Breast epithelium (tissue), 4 donors: ENCODE results near the gene RPGR. TPM values are rescaled to one million over a fixed set of nuclear protein-coding genes. Genes with fewer than 3 reads are reported as not detected.

Experiments
- DNase-seq, 2 donors: peaks; one replicate each; pipeline ENCODE4 v3.0.0-alpha.2; 2019; ENCODE audit warnings: low spot score in 2 of 2
- H3K27ac ChIP-seq, 2 donors: fragments of 200-600 bp; sonication (generic) in 1 of 2; one replicate each; pipeline ENCODE4 v1.5.1; 2016 to 2019; ENCODE audit warnings: mild to moderate bottlenecking in 1 of 2
- H3K27me3 ChIP-seq, 2 donors: fragments of 200-600 bp; sonication (generic) in 1 of 2; one replicate each; pipeline versions ENCODE4 v1.5.1 to v1.6.0; 2017 to 2019; ENCODE audit warnings: control low read depth in 1 of 2, mild to moderate bottlenecking in 1 of 2
- H3K36me3 ChIP-seq: fragments of 200-600 bp; one replicate; pipeline ENCODE4 v1.5.1; 2019
- H3K4me1 ChIP-seq, 2 donors: fragments of 200-600 bp; sonication (generic); one replicate each; pipeline ENCODE4 v1.5.1; 2016 to 2019; ENCODE audit warnings: control low read depth in 1 of 2
- H3K4me3 ChIP-seq, 3 donors: fragments of 200-600 bp; sonication (generic); 1 replicate in 2 of 3; 2 replicates in 1 of 3; pipeline ENCODE4 v1.5.1; 2016 to 2019; ENCODE audit warnings: mild to moderate bottlenecking in 3 of 3, moderate library complexity in 2 of 3
- H3K9me3 ChIP-seq, 2 donors: fragments of 200-600 bp; sonication (generic) in 1 of 2; one replicate each; pipeline ENCODE4 v1.5.1; 2016 to 2019; ENCODE audit warnings: control low read depth in 1 of 2
- CTCF ChIP-seq, 3 donors: fragments of 450-650 bp; IDR thresholded peaks; one replicate each; pipeline ENCODE4 v1.5.1; 2016 to 2017; ENCODE audit warnings: antibody characterized with exemption in 3 of 3, mild to moderate bottlenecking in 3 of 3, moderate library complexity in 3 of 3
- POLR2A ChIP-seq: fragments of 450-650 bp; IDR thresholded peaks from one replicate; pipeline ENCODE4 v1.6.1; 2016; ENCODE audit warnings: antibody characterized with exemption, mild to moderate bottlenecking, moderate library complexity
- POLR2AphosphoS5 ChIP-seq, 3 donors: sonication (generic); formaldehyde crosslinking; IDR thresholded peaks; one replicate each; pipeline ENCODE4 v1.6.1; 2017; ENCODE audit warnings: antibody characterized with exemption in 3 of 3
- intact Hi-C: fragments of 100-400 bp; cut with DNase I; formaldehyde crosslinking; loops from one replicate; pipeline ENCODE4 v1.15.1; 2023; ENCODE audit warnings: low total_unique reads
- total RNA-seq, 3 donors: library from RNA; depleted of rRNA; stranded (reverse); fragments of >200 nt; gene quantifications; one replicate each; pipeline ENCODE4 v1.1.0, GENCODE V29; 2016

The RPGR gene
- total RNA-seq, 3 donors from 2014 or later = 33.1 to 40.3 (median 38.6) TPM

- peaks cover 0 to 4% of the 10 kb centered on the region in 2 donors for H3K27me3 ChIP-seq
- H3K4me1 ChIP-seq = no peaks in the 10 kb centered on the region
- H3K27ac ChIP-seq = no peak overlapping the region
- no peak for DNase-seq
- TF ChIP-seq CTCF (IDR thresholded peaks at IDR 0.05) (no peak), POLR2AphosphoS5 (IDR thresholded peaks at IDR 0.05) (no peak), POLR2A (no peak)
- H3K4me3 ChIP-seq = no peak overlapping the region
- H3K9me3 ChIP-seq = no peaks in the 10 kb centered on the region
- intact Hi-C loops = no loop called here
- no peaks in the 10 kb centered on the region for H3K36me3 ChIP-seq
Observed at GRCh38 chrX:38277136-38277535, 50.2 kb downstream of the RPGR start.

- H3K9me3 ChIP-seq = no peaks in the 10 kb centered on the region
- peaks cover 0 to 4% of the 10 kb centered on the region in 2 donors for H3K27me3 ChIP-seq
- TF ChIP-seq CTCF (IDR thresholded peaks at IDR 0.05) = no peak
- TF ChIP-seq POLR2AphosphoS5 (IDR thresholded peaks at IDR 0.05) = no peak
- TF ChIP-seq POLR2A = no peak
- no peak overlapping the region for H3K27ac ChIP-seq
- H3K36me3 ChIP-seq = no peaks in the 10 kb centered on the region
- no peak for DNase-seq
- intact Hi-C loops = no loop called here
- no peak overlapping the region for H3K4me3 ChIP-seq
- H3K4me1 ChIP-seq = no peaks in the 10 kb centered on the region
Observed at GRCh38 chrX:38276089-38276488, 51.2 kb downstream of the RPGR start.

- no peak overlapping the region for H3K4me3 ChIP-seq
- H3K9me3 ChIP-seq = no peaks in the 10 kb centered on the region
- no peaks in the 10 kb centered on the region for H3K4me1 ChIP-seq
- DNase-seq = no peak
- intact Hi-C loops = no loop called here
- TF ChIP-seq POLR2AphosphoS5 (IDR thresholded peaks at IDR 0.05) = no peak
- no peak for TF ChIP-seq POLR2A
- no peak for TF ChIP-seq CTCF (IDR thresholded peaks at IDR 0.05)
- no peaks in the 10 kb centered on the region for H3K36me3 ChIP-seq
- H3K27me3 ChIP-seq = peaks cover 0 to 4% of the 10 kb centered on the region in 2 donors
- no peak overlapping the region for H3K27ac ChIP-seq
Observed at GRCh38 chrX:38275615-38276014, 51.7 kb downstream of the RPGR start.

- intact Hi-C loops = no loop called here
- no peaks in the 10 kb centered on the region for H3K36me3 ChIP-seq
- no peaks in the 10 kb centered on the region for H3K9me3 ChIP-seq
- DNase-seq = no peak
- H3K4me1 ChIP-seq = no peaks in the 10 kb centered on the region
- H3K4me3 ChIP-seq = no peak overlapping the region
- peaks cover 0 to under 1% of the 10 kb centered on the region in 2 donors for H3K27me3 ChIP-seq
- no peak overlapping the region for H3K27ac ChIP-seq
- TF ChIP-seq CTCF (IDR thresholded peaks at IDR 0.05) = no peak
Observed at GRCh38 chrX:38273453-38273852, 53.9 kb downstream of the RPGR start.

GRCh38 chrX:38271154-38271716 lies 56.1 kb downstream of the RPGR start:
- H3K4me1 ChIP-seq = no peaks in the 10 kb centered on the region
- no peak for TF ChIP-seq CTCF (IDR thresholded peaks at IDR 0.05)
- no peak for TF ChIP-seq POLR2AphosphoS5 (IDR thresholded peaks at IDR 0.05)
- no peak for TF ChIP-seq POLR2A
- no peak for DNase-seq
- no peak overlapping the region for H3K27ac ChIP-seq
- H3K27me3 ChIP-seq = peaks cover 0 to 6% of the 10 kb centered on the region in 2 donors
- H3K36me3 ChIP-seq = no peaks in the 10 kb centered on the region
- intact Hi-C loops = no loop called here
- no peak overlapping the region for H3K4me3 ChIP-seq
- no peaks in the 10 kb centered on the region for H3K9me3 ChIP-seq
